ENCODE data around the gene OR8D2. TPM values are rescaled to one million over a fixed set of nuclear protein-coding genes. Genes with fewer than 3 reads are reported as not detected.
A peak's percentile ranks its signal among the peaks of the same experiment; 100 is the strongest.

The OR8D2 gene
- polyA plus RNA-seq, 1 experiment, result not detected

- DNase-seq (ENCODE audit: low read depth, low spot score), result no peak
- Histone ChIP-seq H3K27ac (ENCODE audit: low read depth, low read length) (no peak overlapping the region), H3K9me3 (ENCODE audit: control insufficient read depth, insufficient read depth, low read length) (no peaks in the 10 kb centered on the region), H3K4me3 (ENCODE audit: low read depth, low read length) (no peak overlapping the region), H3K27me3 (ENCODE audit: control insufficient read depth, insufficient read depth, low read length) (no peaks in the 10 kb centered on the region)
- no peak for TF ChIP-seq CTCF (IDR thresholded peaks at IDR 0.05; ENCODE audit: low read depth, low read length)
- CTCF ChIA-PET, result no interaction called here
- POLR2A ChIA-PET, result no interaction called here
Observed at GRCh38 chr11:124296016-124296415, 24.0 kb downstream of the OR8D2 start.

GRCh38 chr11:124294687-124295086, 25.3 kb downstream of the OR8D2 start:
- H3K27ac ChIP-seq (ENCODE audit: low read depth, low read length), result no peak overlapping the region
- no peak for DNase-seq (ENCODE audit: low read depth, low spot score)
- ChIA-PET CTCF (no interaction called here), POLR2A (no interaction called here)
- no peaks in the 10 kb centered on the region for H3K27me3 ChIP-seq (ENCODE audit: control insufficient read depth, insufficient read depth, low read length)
- H3K4me3 ChIP-seq (ENCODE audit: low read depth, low read length), result no peak overlapping the region
- no peak for TF ChIP-seq CTCF (IDR thresholded peaks at IDR 0.05; ENCODE audit: low read depth, low read length)
- no peaks in the 10 kb centered on the region for H3K9me3 ChIP-seq (ENCODE audit: control insufficient read depth, insufficient read depth, low read length)

GRCh38 chr11:124285610-124286344, 34.2 kb downstream of the OR8D2 start:
- POLR2A ChIA-PET, result interaction anchor here (1.0 kb wide), 1 partner anchor 171 kb away, joined by 3 read pairs; the partner anchor contains the start of gene VWA5A
- Histone ChIP-seq H3K4me3 (ENCODE audit: low read depth, low read length) (no peak overlapping the region), H3K9me3 (ENCODE audit: control insufficient read depth, insufficient read depth, low read length) (no peaks in the 10 kb centered on the region), H3K27me3 (ENCODE audit: control insufficient read depth, insufficient read depth, low read length) (no peaks in the 10 kb centered on the region), H3K27ac (ENCODE audit: low read depth, low read length) (no peak overlapping the region)
- CTCF ChIA-PET, result no interaction called here
- no peak for TF ChIP-seq CTCF (IDR thresholded peaks at IDR 0.05; ENCODE audit: low read depth, low read length)
- DNase-seq (ENCODE audit: low read depth, low spot score), result peak; percentile 59

- no peaks in the 10 kb centered on the region for H3K27me3 ChIP-seq (ENCODE audit: control insufficient read depth, insufficient read depth, low read length)
- TF ChIP-seq CTCF (IDR thresholded peaks at IDR 0.05; ENCODE audit: low read depth, low read length), result no peak
- no peak overlapping the region for H3K4me3 ChIP-seq (ENCODE audit: low read depth, low read length)
- no peak overlapping the region for H3K27ac ChIP-seq (ENCODE audit: low read depth, low read length)
- no peak for DNase-seq (ENCODE audit: low read depth, low spot score)
- no peaks in the 10 kb centered on the region; the same call in 1 of the 2 replicates for H3K9me3 ChIP-seq (ENCODE audit: control insufficient read depth, insufficient read depth, low read length)
- ChIA-PET CTCF (interaction anchor here (1.0 to 1.6 kb wide), 2 partner anchors 206 to 209 kb away, joined by 3 to 5 read pairs; no protein-coding TSS in a partner anchor), POLR2A (no interaction called here)
Observed at GRCh38 chr11:124278261-124278660, 41.7 kb downstream of the OR8D2 start.

GRCh38 chr11:124277804-124278203, 42.2 kb downstream of the OR8D2 start:
- Histone ChIP-seq H3K4me3 (ENCODE audit: low read depth, low read length) (no peak overlapping the region), H3K27me3 (ENCODE audit: control insufficient read depth, insufficient read depth, low read length) (no peaks in the 10 kb centered on the region), H3K9me3 (ENCODE audit: control insufficient read depth, insufficient read depth, low read length) (no peaks in the 10 kb centered on the region; the same call in 1 of the 2 replicates), H3K27ac (ENCODE audit: low read depth, low read length) (no peak overlapping the region)
- no peak for TF ChIP-seq CTCF (IDR thresholded peaks at IDR 0.05; ENCODE audit: low read depth, low read length)
- POLR2A ChIA-PET, result no interaction called here
- CTCF ChIA-PET, result interaction anchor here (1.0 to 1.6 kb wide), 2 partner anchors 206 to 208 kb away, joined by 3 to 5 read pairs; no protein-coding TSS in a partner anchor
- no peak for DNase-seq (ENCODE audit: low read depth, low spot score)

Data from AG04450 (cell line).